HepG2 (cell line): Measurements from ENCODE around the gene SLC22A23. TPM values are rescaled to one million over a fixed set of nuclear protein-coding genes. Genes with fewer than 3 reads are reported as not detected.

ENCODE experiments used
- AKAP8 ChIP-seq: sonication (generic); formaldehyde crosslinking; IDR thresholded peaks from 2 replicates; pipeline ENCODE4 v1.5.1; 2020; ENCODE audit warnings: mild to moderate bottlenecking, missing genetic modification reagents
- CBX5 ChIP-seq: sonication (generic); formaldehyde crosslinking; IDR thresholded peaks from 2 replicates; pipeline ENCODE4 v1.4.0; 2020; ENCODE audit warnings: missing genetic modification reagents, borderline replicate concordance
- MTA1 ChIP-seq: sonication (generic); formaldehyde crosslinking; IDR thresholded peaks from 2 replicates; pipeline ENCODE4 v1.4.0; 2020; ENCODE audit warnings: missing genetic modification reagents, mild to moderate bottlenecking, borderline replicate concordance
- MZF1 ChIP-seq: sonication (generic); formaldehyde crosslinking; IDR thresholded peaks from 2 replicates; pipeline ENCODE4 v1.8.1; 2023; ENCODE audit warnings: mild to moderate bottlenecking, missing genetic modification reagents, borderline replicate concordance
- NR2F1 ChIP-seq, 2 experiments: fragments of 450-650 bp in 1 of 2; formaldehyde crosslinking in 1 of 2; IDR thresholded peaks; 2 replicates each; pipeline versions ENCODE4 v1.5.0 to v1.6.1; 2016 to 2020; ENCODE audit warnings: mild to moderate bottlenecking in 1 of 2, missing compliant biosample characterization in 1 of 2, missing genetic modification reagents in 1 of 2, moderate library complexity in 1 of 2
- RBFOX2 ChIP-seq: fragments of 200-400 bp; formaldehyde crosslinking; IDR thresholded peaks from 2 replicates; pipeline ENCODE4 v1.6.1; 2017; ENCODE audit warnings: low read depth, mild to moderate bottlenecking, low read length
- SAP130 ChIP-seq: IDR thresholded peaks from 2 replicates; pipeline ENCODE4 v1.6.1; 2016; ENCODE audit warnings: low read depth
- ZMYM4 ChIP-seq: sonication (generic); formaldehyde crosslinking; IDR thresholded peaks from 2 replicates; pipeline ENCODE4 v1.8.1; 2023; ENCODE audit warnings: mild to moderate bottlenecking, missing genetic modification reagents
- ZNF510 ChIP-seq: sonication (generic); formaldehyde crosslinking; IDR thresholded peaks from 2 replicates; pipeline ENCODE4 v1.4.0; 2020; ENCODE audit warnings: low read depth, mild to moderate bottlenecking, missing genetic modification reagents
- ZNF678 ChIP-seq: sonication (generic); formaldehyde crosslinking; IDR thresholded peaks from 2 replicates; pipeline ENCODE4 v1.4.0; 2020; ENCODE audit warnings: mild to moderate bottlenecking, missing genetic modification reagents
- ZNF782 ChIP-seq: sonication (generic); formaldehyde crosslinking; IDR thresholded peaks from 2 replicates; pipeline ENCODE4 v1.4.0; 2020; ENCODE audit warnings: missing genetic modification reagents, mild to moderate bottlenecking, borderline replicate concordance
- polyA plus RNA-seq, 8 experiments: library from polyadenylated mRNA; depleted of rRNA in 3 of 8; stranded (reverse) in 7 of 8; unstranded in 1 of 8; fragments of >200 nt; fragmentation: Illumina TruSeq in 4 of 8; extraction: Trizol in 4 of 8; gene quantifications; 2 replicates each; pipeline versions ENCODE4 v1.2.1 to v1.2.3, GENCODE V29; 2011 to 2016; ENCODE audit warnings: low read depth in 4 of 8, missing spikeins in 1 of 8, mixed read lengths in 1 of 8; ENCODE audit not compliant: insufficient read depth in 1 of 8
- total RNA-seq, 5 experiments: library from RNA; depleted of rRNA; stranded (reverse); fragments of >200 nt; fragmentation: Illumina TruSeq; extraction: Trizol; gene quantifications; 2 replicates each; pipeline ENCODE4 v1.2.3, GENCODE V29; 2016; ENCODE audit warnings: low read depth in 1 of 5
- TF ChIP-seq, protein P1 (sequence below), 2 experiments: fragments of 450-650 bp in 1 of 2; sonication (generic) in 1 of 2; formaldehyde crosslinking in 1 of 2; IDR thresholded peaks; 2 replicates each; pipeline versions ENCODE4 v1.6.1 to v1.8.0; 2016 to 2022; ENCODE audit warnings: antibody characterized with exemption in 1 of 2, mild to moderate bottlenecking in 1 of 2, missing genetic modification reagents in 1 of 2
- TF ChIP-seq, protein P2 (sequence below): sonication (generic); formaldehyde crosslinking; IDR thresholded peaks from 2 replicates; pipeline ENCODE4; 2020; ENCODE audit warnings: missing genetic modification reagents, mild to moderate bottlenecking, borderline replicate concordance
- TF ChIP-seq, protein P3 (sequence below): sonication (generic); formaldehyde crosslinking; IDR thresholded peaks from 2 replicates; pipeline ENCODE4 v1.4.0; 2020; ENCODE audit warnings: mild to moderate bottlenecking, low read depth, missing genetic modification reagents

Gene SLC22A23
- total and polyA plus RNA-seq, 2 of the 13 experiments (the other 11 are each of a cell fraction or from before 2014, with no cell fraction given), result 11.8 to 17.5 TPM

DNA sequence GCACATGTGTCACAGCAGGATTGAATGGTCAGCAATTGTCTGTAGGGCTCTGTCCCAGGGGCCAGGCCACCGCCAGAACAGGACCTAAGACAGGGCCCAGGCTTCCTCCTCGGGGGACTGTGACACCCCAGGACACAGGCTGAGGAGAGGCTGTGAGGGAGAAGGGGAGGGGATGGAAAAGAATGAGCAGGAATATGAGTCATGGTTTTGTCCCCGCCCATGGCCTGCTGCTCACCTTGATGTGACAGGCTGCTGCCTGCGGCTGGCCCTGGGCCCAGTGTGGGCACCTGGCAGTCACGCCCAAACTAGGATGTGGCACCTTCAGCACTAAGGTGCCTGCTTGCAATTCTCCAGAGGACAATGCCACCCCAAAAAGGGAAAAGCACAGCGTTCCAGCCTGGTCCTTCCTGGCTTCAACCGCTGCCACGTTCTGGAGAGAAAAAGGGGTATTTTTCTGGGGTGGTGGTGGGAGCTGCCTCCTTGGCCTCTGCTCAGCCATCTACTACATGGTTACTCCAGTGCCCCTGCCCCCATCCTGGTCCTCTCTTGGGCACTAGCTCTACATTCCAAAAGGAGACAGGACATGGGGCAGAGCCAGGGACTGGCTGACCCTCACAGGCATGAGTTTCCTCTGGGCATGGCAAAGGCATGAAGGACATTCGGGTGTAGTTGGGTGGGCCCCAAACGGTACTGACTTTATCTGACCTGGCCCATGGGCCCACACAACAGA is 93.4 kb downstream of the SLC22A23 start (continued):
- TF ChIP-seq, protein P1, sequence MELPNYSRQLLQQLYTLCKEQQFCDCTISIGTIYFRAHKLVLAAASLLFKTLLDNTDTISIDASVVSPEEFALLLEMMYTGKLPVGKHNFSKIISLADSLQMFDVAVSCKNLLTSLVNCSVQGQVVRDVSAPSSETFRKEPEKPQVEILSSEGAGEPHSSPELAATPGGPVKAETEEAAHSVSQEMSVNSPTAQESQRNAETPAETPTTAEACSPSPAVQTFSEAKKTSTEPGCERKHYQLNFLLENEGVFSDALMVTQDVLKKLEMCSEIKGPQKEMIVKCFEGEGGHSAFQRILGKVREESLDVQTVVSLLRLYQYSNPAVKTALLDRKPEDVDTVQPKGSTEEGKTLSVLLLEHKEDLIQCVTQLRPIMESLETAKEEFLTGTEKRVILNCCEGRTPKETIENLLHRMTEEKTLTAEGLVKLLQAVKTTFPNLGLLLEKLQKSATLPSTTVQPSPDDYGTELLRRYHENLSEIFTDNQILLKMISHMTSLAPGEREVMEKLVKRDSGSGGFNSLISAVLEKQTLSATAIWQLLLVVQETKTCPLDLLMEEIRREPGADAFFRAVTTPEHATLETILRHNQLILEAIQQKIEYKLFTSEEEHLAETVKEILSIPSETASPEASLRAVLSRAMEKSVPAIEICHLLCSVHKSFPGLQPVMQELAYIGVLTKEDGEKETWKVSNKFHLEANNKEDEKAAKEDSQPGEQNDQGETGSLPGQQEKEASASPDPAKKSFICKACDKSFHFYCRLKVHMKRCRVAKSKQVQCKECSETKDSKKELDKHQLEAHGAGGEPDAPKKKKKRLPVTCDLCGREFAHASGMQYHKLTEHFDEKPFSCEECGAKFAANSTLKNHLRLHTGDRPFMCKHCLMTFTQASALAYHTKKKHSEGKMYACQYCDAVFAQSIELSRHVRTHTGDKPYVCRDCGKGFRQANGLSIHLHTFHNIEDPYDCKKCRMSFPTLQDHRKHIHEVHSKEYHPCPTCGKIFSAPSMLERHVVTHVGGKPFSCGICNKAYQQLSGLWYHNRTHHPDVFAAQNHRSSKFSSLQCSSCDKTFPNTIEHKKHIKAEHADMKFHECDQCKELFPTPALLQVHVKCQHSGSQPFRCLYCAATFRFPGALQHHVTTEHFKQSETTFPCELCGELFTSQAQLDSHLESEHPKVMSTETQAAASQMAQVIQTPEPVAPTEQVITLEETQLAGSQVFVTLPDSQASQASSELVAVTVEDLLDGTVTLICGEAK (IDR thresholded peaks at IDR 0.05), result no peak
- TF ChIP-seq, protein P1 (CRISPR knock-in tag; IDR thresholded peaks at IDR 0.05), result peak; percentile 46; the same call in 1 of the 2 replicates
- peak; percentile 44; the same call in 1 of the 2 replicates for TF ChIP-seq ZNF782 (CRISPR knock-in tag)
- no peak for TF ChIP-seq ZNF510
- TF ChIP-seq AKAP8 (CRISPR knock-in tag), result no peak
- no peak for TF ChIP-seq MZF1
- TF ChIP-seq, protein P2, sequence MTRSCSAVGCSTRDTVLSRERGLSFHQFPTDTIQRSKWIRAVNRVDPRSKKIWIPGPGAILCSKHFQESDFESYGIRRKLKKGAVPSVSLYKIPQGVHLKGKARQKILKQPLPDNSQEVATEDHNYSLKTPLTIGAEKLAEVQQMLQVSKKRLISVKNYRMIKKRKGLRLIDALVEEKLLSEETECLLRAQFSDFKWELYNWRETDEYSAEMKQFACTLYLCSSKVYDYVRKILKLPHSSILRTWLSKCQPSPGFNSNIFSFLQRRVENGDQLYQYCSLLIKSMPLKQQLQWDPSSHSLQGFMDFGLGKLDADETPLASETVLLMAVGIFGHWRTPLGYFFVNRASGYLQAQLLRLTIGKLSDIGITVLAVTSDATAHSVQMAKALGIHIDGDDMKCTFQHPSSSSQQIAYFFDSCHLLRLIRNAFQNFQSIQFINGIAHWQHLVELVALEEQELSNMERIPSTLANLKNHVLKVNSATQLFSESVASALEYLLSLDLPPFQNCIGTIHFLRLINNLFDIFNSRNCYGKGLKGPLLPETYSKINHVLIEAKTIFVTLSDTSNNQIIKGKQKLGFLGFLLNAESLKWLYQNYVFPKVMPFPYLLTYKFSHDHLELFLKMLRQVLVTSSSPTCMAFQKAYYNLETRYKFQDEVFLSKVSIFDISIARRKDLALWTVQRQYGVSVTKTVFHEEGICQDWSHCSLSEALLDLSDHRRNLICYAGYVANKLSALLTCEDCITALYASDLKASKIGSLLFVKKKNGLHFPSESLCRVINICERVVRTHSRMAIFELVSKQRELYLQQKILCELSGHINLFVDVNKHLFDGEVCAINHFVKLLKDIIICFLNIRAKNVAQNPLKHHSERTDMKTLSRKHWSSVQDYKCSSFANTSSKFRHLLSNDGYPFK (CRISPR knock-in tag), result 0 out of 2 replicates have a peak, but pooled peaks have one; percentile 19
- TF ChIP-seq ZNF678 (CRISPR knock-in tag), result no peak
- 0 out of 2 replicates have a peak, but pooled peaks have one; percentile 15 for TF ChIP-seq MTA1 (CRISPR knock-in tag)
- no peak for TF ChIP-seq RBFOX2
- TF ChIP-seq, protein P3, sequence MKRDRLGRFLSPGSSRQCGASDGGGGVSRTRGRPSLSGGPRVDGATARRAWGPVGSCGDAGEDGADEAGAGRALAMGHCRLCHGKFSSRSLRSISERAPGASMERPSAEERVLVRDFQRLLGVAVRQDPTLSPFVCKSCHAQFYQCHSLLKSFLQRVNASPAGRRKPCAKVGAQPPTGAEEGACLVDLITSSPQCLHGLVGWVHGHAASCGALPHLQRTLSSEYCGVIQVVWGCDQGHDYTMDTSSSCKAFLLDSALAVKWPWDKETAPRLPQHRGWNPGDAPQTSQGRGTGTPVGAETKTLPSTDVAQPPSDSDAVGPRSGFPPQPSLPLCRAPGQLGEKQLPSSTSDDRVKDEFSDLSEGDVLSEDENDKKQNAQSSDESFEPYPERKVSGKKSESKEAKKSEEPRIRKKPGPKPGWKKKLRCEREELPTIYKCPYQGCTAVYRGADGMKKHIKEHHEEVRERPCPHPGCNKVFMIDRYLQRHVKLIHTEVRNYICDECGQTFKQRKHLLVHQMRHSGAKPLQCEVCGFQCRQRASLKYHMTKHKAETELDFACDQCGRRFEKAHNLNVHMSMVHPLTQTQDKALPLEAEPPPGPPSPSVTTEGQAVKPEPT (CRISPR knock-in tag), result no peak
- peak; percentile 15; the same call in 1 of the 2 replicates for TF ChIP-seq ZMYM4 (CRISPR knock-in tag)
- 0 out of 2 replicates have a peak, but pooled peaks have one; percentile 20 for TF ChIP-seq CBX5 (CRISPR knock-in tag)
- peak; percentile 31; the same call in 1 of the 2 replicates for TF ChIP-seq SAP130
- TF ChIP-seq NR2F1 (CRISPR knock-in tag; IDR thresholded peaks at IDR 0.05), result no peak
